NCI-H524 treated with DMSO at 0.1 percent for 48 hours (cell line): Measurements from ENCODE around the gene OR5H2.

ENCODE experiments used
- DNase-seq: peaks from one replicate; lab custom pipeline; 2025; lab: John Stamatoyannopoulos, UW

OR5H2 gene

GRCh38 chr3:98331329-98331728 is 49.0 kb downstream of the OR5H2 start:
- DNase-seq: no peak
